GM21576 (cell line): Measurements from ENCODE around the gene RNF168.
"Not testable (repeated sequence)": the region's sequence is repeated elsewhere in the genome, so short reads cannot be mapped to it uniquely, and the experiment has no call there.

Experiments used
- ATAC-seq: cut with Tn5 transposase; IDR thresholded peaks from one replicate; pipeline ENCODE4 v1.9.1; 2021; ENCODE audit warnings: mild to moderate bottlenecking, moderate library complexity; ENCODE audit not compliant: unreplicated experiment

Gene RNF168

DNA sequence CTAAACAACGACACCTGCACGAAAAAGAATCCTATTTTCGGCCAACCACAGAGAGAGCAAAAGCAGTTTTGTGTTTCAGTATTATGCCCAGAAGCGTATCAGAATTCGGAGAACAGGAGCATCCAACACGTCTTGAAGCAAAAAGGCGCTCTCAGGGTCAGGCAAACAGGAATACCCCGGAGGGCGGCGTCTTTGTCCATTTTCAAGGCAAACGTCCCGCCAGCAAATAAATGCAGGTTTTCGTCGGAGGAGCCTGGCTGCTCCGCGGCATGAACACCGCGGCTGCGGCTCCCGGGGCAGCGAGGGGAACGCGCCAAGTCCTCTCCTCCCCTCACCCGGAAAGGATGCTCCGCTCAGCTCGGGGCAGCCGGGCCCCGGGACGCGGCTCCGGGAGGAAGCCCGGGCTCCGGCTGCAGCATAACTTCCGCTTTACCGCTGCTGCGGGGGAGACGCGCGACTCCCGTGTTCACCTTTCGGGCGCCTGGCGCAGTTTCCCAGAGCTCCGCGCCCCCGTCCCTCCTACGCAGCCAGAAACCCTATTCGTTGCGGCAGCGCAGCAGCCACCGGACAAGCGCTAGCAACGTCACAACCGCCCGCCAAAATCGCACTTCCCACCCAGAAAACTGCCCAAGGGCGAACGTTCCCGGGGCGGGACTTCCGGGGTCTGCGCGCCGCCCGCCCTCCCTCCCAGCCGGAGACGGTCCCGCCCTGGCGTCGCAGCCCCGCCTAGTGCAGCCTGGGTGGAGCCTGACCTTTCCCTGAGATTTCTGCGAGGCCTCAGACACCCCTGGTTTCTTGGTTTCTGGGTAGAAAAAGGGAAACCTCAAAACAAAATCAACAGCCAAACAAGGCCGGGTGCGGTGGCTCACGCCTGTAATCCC is at the start of gene RNF168:
Gene RNF168 (minus strand): TSS at position 573 of the 881 bp plus-strand sequence. CDS start 595 bp downstream, outside the sequence.
- peak; percentile 73 for ATAC-seq

- ATAC-seq = no peak
Observed at GRCh38 chr3:196552253-196552652, 48.7 kb upstream of the RNF168 start.

GRCh38 chr3:196550172-196550571 is 46.6 kb upstream of the RNF168 start:
- not testable (repeated sequence) for ATAC-seq

- ATAC-seq = not testable (repeated sequence)
Observed at GRCh38 chr3:196549312-196549711, 45.7 kb upstream of the RNF168 start.

DNA sequence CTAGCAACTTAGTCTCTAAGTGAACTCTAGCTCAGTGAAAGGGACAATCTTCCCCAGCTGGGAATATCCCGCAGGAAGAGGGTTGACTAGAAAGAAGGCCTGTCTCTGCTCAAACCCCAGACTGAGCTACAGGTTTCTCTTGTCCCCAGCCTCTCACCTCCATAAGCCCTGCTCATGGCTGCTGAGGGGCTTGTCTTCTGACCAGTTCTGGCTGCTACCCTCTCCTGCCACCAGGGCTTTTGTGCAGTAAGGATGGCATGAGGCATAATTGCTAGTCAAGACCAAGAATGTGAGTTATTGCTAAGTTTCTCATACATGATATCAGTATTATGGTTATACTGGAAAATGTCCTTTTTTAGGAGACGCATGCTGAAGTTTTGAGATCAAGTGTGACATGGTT is 43.5 kb upstream of the RNF168 start:
- no peak for ATAC-seq

GRCh38 chr3:196546537-196546936 is 43.0 kb upstream of the RNF168 start:
- no peak for ATAC-seq

DNA sequence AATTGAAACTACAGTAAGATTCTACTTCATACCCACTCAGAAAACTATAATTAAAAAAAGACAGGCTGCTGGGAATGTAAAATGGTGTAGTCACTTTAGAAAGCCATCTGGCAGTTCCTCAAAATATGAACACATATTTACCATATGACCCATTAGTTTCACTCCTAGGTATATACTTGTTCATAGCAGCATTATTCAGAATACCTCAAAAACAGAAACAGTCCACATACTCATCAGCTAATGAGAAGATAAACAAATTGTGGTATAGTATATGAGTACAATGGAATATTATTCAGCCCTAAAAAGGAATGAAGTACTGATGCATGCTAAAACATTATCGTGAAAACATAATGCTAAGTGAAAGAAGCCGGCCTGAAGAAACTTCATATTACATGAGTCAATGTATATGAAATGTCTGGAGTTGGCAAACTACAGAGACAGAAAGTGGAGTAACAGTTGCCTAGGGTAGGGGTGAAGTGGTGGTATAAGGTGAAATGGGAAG is 41.0 kb upstream of the RNF168 start:
- no peak for ATAC-seq

DNA sequence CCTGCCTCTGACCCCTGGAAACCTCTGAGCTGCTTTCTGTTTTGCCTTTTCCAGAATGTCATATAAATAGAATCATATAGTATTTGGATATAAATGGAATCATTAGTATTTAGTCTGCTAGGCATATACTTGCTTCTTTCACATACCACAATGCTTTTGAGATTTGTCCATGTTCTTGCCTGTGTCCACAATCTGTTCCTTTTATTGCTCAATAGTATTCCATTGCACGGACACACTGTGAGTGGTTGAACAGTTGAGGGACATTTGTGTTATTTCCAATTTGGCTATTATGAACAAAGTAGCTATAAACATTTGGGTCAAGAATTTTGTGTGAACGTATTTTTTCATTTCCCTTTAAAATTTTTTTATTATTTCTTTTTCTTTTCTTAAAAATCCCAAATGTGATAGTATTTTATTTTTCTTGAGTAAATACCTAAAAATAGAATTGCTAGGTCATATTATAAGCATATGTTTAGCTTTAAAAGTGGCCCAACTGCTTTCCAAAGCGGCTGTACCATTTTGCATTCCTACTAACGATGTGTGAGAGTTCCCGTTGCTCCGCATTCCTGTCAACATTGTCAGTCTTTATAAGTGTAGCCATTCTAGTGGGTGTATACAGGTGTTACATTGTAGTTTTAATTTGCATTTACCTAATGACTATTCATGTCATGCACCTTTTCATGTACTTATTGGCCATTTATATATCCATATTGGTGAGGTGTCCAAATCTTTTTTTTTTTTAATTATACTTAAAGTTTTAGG is 38.3 kb upstream of the RNF168 start:
- no peak for ATAC-seq

DNA sequence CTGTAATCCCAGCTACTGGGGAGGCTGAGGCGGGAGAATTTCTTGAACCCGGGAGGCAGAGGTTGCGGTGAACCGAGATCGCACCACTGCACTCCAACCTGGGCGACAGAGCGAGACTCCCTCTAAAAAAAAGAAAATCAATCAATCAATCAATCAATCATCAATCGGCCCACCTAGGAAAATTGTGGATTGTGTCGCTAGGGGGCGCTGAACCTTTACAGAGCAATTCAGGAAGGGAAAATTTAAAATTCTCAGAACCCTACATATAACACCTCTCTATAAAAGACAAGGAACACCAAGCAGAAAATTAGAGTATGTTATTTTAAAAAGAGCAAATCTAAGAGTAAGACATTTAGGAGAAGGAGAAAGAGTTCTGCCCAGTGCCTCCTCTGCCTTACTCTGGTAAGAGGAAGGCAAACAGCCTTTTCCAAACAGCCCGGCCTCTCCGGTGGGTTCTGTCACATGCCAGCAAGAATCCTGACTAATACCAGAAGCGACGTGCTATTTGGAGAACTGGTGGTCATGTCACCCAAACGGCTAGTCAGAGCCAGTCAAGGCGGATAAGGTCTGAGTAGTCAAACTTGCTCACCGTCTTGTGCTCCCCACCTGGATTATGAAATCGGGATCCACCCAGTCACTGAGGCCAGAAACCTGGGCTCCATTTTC is 33.9 kb upstream of the RNF168 start:
- no peak for ATAC-seq

- no peak for ATAC-seq
Observed at GRCh38 chr3:196533260-196533681, 29.7 kb upstream of the RNF168 start.

GRCh38 chr3:196531418-196531817 is 27.9 kb upstream of the RNF168 start:
- ATAC-seq = no peak

DNA sequence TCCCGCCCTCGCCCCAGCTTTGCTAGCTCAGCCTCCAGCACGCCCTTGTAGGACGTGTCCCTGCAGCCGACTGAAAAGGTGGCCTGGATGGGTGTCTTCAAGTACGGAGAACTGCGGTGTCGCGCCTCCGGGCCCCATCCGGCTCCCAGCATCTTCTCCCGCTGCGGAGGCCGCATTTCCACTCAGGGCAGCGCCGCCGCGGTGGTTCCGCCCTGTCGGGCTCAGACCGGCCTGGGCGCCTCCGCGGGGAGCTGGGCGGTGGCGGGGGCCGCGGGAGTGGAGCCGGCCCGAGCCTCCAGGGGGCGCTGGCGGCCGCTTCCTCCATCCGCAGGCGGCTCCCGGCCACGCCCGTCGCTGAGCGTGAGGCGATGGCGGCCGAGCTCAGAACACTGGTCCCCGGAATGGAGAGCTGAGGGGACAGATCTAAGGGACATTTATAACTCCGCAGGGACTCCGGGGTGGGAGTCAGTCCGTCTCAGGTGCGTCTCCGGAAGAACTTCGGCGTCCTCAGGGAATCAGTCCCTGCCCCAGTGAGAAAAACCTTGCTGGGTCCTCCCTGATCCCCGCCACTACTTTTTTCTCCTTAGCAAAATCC is 25.2 kb upstream of the RNF168 start:
- ATAC-seq = peak; percentile 80

DNA sequence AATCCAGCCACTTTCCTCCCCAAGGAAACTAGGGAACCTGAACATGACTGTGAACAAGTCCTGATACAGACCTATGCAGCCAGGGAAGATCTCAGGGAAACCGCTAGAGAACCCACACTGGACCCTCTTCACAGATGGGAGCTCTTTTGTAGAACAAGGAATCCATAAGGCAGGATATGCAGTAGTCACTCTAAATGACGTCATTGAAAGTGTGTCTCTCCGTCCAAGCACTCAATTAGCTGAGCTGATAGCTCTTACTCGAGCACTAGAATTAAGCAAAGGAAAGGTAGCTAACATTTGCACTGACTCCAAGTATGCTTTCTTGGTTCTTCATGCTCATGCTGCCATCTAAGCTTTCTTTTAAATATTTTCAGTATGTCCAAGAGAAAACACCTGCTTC is 21.6 kb upstream of the RNF168 start:
- no peak for ATAC-seq

- ATAC-seq = no peak
Observed at GRCh38 chr3:196524527-196524926, 21.0 kb upstream of the RNF168 start.

DNA sequence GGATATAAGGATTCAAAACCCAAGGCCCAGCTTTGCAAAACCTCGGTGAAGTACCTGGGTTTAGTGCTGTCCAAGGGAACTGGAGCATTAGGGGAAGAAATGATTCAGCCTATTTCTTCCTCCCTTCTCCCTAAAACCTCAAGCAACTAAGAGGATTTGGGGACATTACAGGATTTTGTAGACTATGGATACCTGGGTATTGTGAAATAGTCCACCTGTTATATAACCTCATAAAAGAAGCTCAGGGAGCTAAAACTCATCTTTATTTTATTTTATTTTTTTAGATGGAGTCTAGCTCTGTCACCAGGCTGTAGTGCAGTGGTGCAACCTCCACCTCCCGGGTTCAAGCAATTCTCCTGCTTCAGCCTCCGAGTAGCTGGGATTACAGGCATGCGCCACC is 20.3 kb upstream of the RNF168 start:
- no peak for ATAC-seq

GRCh38 chr3:196521291-196521690 is 17.7 kb upstream of the RNF168 start:
- not testable (repeated sequence) for ATAC-seq

GRCh38 chr3:196519718-196520082 is 16.1 kb upstream of the RNF168 start:
- ATAC-seq = no peak

GRCh38 chr3:196518966-196519717 is 15.6 kb upstream of the RNF168 start:
- no peak for ATAC-seq

DNA sequence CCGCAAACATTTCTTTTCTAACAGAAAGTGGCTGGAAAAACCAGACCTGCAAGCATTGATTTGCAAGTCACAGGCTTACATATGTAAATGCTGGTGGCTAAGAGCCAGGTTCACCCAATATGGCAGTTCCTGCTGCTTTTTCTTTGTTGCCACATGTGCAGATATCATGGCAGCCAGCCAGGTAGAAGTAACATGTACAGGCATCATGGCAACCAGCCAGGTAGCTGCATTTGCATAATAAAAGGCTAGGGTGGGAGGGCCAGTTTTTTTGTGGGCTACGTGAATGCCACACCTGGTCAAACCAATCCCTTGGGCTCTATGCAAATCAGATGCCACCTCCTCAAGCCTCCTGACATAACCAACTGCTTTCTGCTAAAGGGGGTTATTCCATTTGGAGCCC is 14.4 kb upstream of the RNF168 start:
- ATAC-seq = no peak

GRCh38 chr3:196517162-196517800 is 13.7 kb upstream of the RNF168 start:
- no peak for ATAC-seq
